ENCODE data around the gene RASSF6. TPM values are rescaled to one million over a fixed set of nuclear protein-coding genes. Genes with fewer than 3 reads are reported as not detected.
"Not testable (repeated sequence)": the region's sequence is repeated elsewhere in the genome, so short reads cannot be mapped to it uniquely, and the experiment has no call there.

RASSF6 gene
- total RNA-seq, 1 donor from 2014 or later = not detected

- DNase-seq (ENCODE audit: extremely low read depth, low read depth, low spot score) = no peak
Measured at GRCh38 chr4:73583666-73584065, 36.6 kb downstream of the RASSF6 start.

DNA sequence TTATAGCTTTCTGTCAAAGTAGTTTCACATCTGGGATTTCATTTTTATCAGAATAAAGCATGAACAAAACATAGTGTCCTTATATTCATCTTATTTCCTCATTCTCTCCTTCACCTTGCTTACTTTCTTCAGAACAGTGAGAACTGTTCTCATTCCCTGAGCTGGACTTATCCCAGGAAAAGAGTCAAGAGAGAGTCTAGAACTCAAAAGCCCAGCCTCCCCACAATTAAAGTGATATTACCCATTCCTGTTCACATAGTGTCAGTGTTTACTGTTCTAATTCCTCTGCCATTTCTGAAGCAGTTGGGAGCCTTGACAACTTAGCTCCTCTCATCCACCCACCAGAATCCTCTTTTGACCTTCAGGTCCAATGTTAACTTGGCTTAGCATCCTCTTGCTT lies 42.9 kb downstream of the RASSF6 start:
- no peak for DNase-seq (ENCODE audit: extremely low read depth, low read depth, low spot score)

- no peak for DNase-seq (ENCODE audit: extremely low read depth, low read depth, low spot score)
Measured at GRCh38 chr4:73576381-73576780, 43.9 kb downstream of the RASSF6 start.

DNA sequence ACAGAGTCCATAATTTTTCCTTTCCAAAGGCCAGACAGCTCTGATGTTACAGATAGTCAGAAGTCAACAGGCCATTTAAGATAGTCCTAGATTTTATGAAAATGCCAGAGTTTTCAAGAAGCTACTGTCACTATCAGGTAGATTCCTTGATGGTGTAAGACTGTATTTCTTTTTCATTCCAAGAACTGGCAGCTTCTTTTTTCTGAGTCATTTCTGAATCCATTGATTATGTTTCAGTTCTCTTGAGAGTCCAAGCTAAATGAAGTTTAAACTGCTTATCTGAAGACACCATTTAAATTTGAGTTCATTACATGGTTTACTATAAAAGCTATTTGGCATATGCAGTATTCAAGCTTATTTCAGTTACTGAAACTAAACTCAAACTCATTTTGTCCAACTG lies 44.6 kb downstream of the RASSF6 start:
- no peak for DNase-seq (ENCODE audit: extremely low read depth, low read depth, low spot score)

- peak; percentile 47 for DNase-seq (ENCODE audit: extremely low read depth, low read depth, low spot score)
Measured at GRCh38 chr4:73573794-73574528, 46.3 kb downstream of the RASSF6 start.

GRCh38 chr4:73550865-73551264 lies 69.4 kb downstream of the RASSF6 start:
- not testable (repeated sequence) for DNase-seq (ENCODE audit: extremely low read depth, low read depth, low spot score)

DNA sequence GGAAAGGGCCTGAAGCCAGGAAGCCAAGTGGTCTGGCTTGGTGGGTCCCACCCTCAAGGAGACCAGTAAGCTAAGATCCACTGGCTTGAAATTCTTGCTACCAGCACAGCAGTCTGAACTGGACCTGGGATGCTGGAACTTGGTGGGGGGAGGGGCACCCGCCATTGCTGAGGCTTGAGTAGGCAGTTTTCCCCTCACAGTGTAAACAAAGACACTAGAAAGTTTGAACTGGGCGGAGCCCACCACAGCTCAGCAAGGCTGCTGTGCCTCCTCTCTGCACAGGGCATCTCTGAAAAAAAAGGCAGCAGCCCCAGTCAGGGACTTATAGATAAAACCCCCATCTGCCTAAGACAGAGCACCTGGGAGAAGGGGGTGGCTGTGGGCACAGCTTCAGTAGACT lies 75.6 kb downstream of the RASSF6 start:
- DNase-seq (ENCODE audit: extremely low read depth, low read depth, low spot score) = no peak

DNA sequence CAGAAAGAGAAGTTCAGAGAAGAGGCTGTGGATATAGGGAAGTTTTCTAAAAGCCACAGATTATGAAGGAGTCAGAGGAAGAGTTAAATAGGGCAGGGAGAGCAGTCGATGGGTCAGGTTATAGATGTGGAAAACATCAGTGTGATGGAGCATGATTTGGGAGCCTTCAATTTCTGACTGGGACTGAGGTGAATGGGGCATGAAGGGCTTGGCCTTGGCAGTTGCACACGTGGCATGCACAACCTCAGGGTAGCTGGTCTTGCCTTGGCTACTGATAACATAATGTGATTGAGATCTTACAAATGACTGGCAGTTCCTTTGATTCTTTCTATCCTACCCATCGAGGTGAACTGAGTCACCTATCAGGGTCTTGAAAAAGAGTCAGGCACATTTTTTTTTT lies 79.0 kb downstream of the RASSF6 start:
- no peak for DNase-seq (ENCODE audit: extremely low read depth, low read depth, low spot score)

DNA sequence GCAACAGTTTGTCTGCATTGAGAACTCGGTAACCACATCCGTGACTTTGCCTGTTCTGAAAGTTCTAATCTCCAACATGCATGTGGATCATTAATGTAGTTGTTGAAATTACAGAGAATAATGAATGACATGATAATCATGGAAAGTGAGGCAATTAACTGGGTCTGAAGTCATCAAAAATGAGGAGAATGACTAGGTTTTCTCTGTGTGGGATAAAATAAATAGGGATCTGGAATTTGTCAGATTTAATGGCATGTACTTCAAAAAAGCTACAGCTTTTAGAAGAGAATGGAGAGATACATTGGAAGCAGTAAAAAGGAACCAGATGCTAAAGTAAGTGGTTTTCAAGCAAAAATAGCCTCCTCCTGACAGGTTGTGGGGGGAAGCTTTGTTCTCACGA lies 79.4 kb downstream of the RASSF6 start:
- no peak for DNase-seq (ENCODE audit: extremely low read depth, low read depth, low spot score)

DNA sequence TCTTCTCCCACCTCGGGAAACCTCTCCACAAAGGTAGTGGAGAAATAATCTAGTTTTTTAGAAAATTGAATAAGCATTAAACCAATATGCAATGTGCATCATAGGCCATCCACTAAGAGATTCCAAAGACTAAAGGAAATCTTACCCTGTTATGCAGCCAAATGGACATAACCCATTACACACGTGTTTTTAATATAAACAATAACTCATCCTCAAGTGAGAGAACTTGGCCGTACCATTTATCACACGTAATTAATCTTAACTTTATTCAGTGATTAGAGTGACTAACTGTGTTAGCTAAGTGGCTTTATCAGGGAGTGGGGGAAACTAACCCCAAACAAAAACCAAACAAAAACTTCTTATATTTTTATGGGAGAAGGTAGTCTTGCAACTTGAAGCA lies 80.8 kb downstream of the RASSF6 start:
- no peak for DNase-seq (ENCODE audit: extremely low read depth, low read depth, low spot score)

GRCh38 chr4:73538162-73538561 lies 82.1 kb downstream of the RASSF6 start:
- no peak for DNase-seq (ENCODE audit: extremely low read depth, low read depth, low spot score)

GRCh38 chr4:73533515-73534422 lies 86.5 kb downstream of the RASSF6 start:
- DNase-seq (ENCODE audit: extremely low read depth, low read depth, low spot score) = no peak

DNA sequence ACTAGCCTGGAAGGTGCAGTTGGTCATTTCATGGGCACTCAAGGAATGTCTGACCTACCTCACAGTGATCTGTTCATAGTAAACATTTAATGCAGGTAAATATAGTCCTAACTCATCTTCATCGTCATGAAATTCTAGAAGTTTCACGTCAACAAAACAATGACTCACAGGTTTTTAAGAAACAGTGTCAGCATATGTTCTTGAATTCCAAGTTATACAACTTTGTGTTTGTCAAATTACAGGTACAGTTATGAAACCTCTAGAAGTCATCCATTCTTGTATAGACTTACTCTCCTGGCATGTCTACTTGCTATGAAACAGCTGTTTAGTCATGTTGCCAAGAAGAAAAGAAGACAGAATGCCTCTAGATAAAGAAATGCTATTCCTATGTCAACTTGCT lies 92.1 kb downstream of the RASSF6 start:
- DNase-seq (ENCODE audit: extremely low read depth, low read depth, low spot score) = no peak

DNA sequence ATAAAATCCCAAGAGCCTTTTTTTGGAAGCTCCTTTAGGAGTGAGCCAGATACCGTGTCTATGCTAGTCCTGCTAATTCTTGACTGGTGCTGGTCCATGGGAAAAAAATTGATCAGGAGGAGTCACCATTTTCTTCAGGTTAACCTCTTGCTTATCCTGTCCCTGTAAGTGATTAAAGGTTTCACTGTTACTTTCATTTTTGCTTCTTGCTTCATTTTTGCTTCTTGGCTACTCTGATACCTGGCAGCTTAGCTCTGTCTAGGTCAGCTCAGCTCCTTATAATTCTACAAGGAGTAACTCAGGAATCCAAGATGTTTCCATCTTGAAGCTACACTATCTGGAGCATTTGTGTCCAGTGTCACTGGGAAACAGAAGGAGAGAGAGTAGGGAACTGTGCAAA lies 93.0 kb downstream of the RASSF6 start:
- DNase-seq (ENCODE audit: extremely low read depth, low read depth, low spot score) = no peak

DNA sequence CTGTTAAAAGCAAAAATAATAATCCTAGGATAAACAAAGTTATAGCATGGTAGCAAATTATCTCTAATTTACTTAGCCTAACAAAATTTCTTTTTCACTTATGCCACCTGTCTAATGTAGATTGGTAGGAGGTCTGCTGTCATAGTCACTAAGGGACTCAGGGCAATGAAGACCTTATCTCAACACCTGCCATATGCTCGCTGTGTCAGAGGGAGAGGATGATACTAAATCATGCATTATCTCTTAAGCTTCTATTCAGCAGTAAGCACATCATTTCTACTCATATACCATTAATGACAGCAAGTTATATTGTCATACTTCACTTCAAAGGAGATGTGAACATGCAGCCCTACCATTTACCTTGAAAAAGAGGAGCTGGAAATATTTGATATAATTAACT lies 94.6 kb downstream of the RASSF6 start:
- no peak for DNase-seq (ENCODE audit: extremely low read depth, low read depth, low spot score)

- no peak for DNase-seq (ENCODE audit: extremely low read depth, low read depth, low spot score)
Measured at GRCh38 chr4:73523126-73523525, 97.1 kb downstream of the RASSF6 start.

Other genes with a start within 250 kb of the RASSF6 start
- gene ALB, start 216.1 kb downstream of the RASSF6 start, total RNA-seq = not detected in 2 replicates
- not detected in 2 replicates for gene AFP, start 184.2 kb downstream of the RASSF6 start, total RNA-seq
- not detected in 2 replicates for gene AFM, start 138.7 kb downstream of the RASSF6 start, total RNA-seq
- 322 and 354 TPM in 2 replicates for gene CXCL8, start 120.1 kb upstream of the RASSF6 start, total RNA-seq
- gene CXCL6, start 216.2 kb upstream of the RASSF6 start, total RNA-seq = 2.2 and 5.8 TPM in 2 replicates
- not detected in 2 replicates for gene PF4V1, start 232.9 kb upstream of the RASSF6 start, total RNA-seq
- 149 and 404 TPM in 2 replicates for gene CXCL1, start 249.0 kb upstream of the RASSF6 start, total RNA-seq